Activated CD4-positive, alpha-beta T cell treated with anti-CD3 and anti-CD28 coated beads, Interleukin-2, amount 50 U/mL, for 4 hours (primary cell): ENCODE results near the gene FGFR2.
"Not testable (repeated sequence)": the region's sequence is repeated elsewhere in the genome, so short reads cannot be mapped to it uniquely, and the experiment has no call there.

Source experiments
- DNase-seq, 2 experiments: peaks; one replicate each; pipeline ENCODE4 v3.0.0-alpha.2; 2020

FGFR2 gene

GRCh38 chr10:121583857-121584256, 14.4 kb downstream of the FGFR2 start:
- DNase-seq = no peak

GRCh38 chr10:121583258-121583657, 15.0 kb downstream of the FGFR2 start:
- DNase-seq = no peak

GRCh38 chr10:121580276-121581116, 17.7 kb downstream of the FGFR2 start:
- DNase-seq = no peak

GRCh38 chr10:121579656-121580055, 18.6 kb downstream of the FGFR2 start:
- no peak for DNase-seq

GRCh38 chr10:121578965-121579364, 19.3 kb downstream of the FGFR2 start:
- DNase-seq = no peak

GRCh38 chr10:121578298-121578697, 19.9 kb downstream of the FGFR2 start:
- no peak for DNase-seq

- no peak for DNase-seq
Observed at GRCh38 chr10:121577568-121577967, 20.7 kb downstream of the FGFR2 start.

- DNase-seq = no peak
Observed at GRCh38 chr10:121576139-121576538, 22.1 kb downstream of the FGFR2 start.

- DNase-seq = no peak
Observed at GRCh38 chr10:121574519-121575166, 23.6 kb downstream of the FGFR2 start.

- no peak for DNase-seq
Observed at GRCh38 chr10:121573538-121573941, 24.7 kb downstream of the FGFR2 start.

- no peak for DNase-seq
Observed at GRCh38 chr10:121572859-121573537, 25.2 kb downstream of the FGFR2 start.

- DNase-seq = no peak
Observed at GRCh38 chr10:121570315-121570714, 27.9 kb downstream of the FGFR2 start.

GRCh38 chr10:121568275-121568674, 30.0 kb downstream of the FGFR2 start:
- no peak for DNase-seq

- no peak for DNase-seq
Observed at GRCh38 chr10:121567569-121567968, 30.7 kb downstream of the FGFR2 start.

- no peak for DNase-seq
Observed at GRCh38 chr10:121566755-121567154, 31.5 kb downstream of the FGFR2 start.

- no peak for DNase-seq
Observed at GRCh38 chr10:121559326-121560026, 38.8 kb downstream of the FGFR2 start.

- DNase-seq = no peak
Observed at GRCh38 chr10:121558238-121558637, 40.0 kb downstream of the FGFR2 start.

- no peak for DNase-seq
Observed at GRCh38 chr10:121556918-121557573, 41.2 kb downstream of the FGFR2 start.

- no peak for DNase-seq
Observed at GRCh38 chr10:121556455-121556854, 41.8 kb downstream of the FGFR2 start.

- DNase-seq = not testable (repeated sequence)
Observed at GRCh38 chr10:121554916-121555315, 43.3 kb downstream of the FGFR2 start.

- no peak for DNase-seq
Observed at GRCh38 chr10:121553511-121554264, 44.6 kb downstream of the FGFR2 start.

- DNase-seq = no peak
Observed at GRCh38 chr10:121552746-121553145, 45.5 kb downstream of the FGFR2 start.
